Measurements from ENCODE around the gene ZBTB20. TPM values are rescaled to one million over a fixed set of nuclear protein-coding genes. Genes with fewer than 3 reads are reported as not detected.
A peak's percentile ranks its signal among the peaks of the same experiment; 100 is the strongest.

The ZBTB20 gene
- total RNA-seq, 1 donor from 2014 or later, result 62.0 TPM

DNA sequence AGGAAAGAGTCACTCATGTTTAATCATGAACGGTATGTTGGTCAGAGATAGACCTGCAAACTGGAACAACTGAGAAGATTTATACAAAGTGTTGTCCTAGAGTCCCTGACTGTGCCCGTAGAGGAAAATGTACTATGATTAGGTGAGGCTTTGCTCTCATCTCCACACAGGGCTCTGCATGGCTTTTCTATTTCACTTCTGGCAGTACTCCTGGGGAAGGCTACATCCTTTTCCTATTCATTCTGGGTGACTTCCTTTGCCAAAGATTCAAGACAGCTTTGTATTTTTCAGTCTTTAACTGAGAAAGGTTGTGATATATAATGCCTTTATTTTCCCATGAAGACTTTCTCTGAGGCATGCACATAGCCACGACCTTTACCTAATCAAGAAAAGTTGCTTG is 414.7 kb downstream of the ZBTB20 start:
- no peak overlapping the region for H3K4me3 ChIP-seq
- no peaks in the 10 kb centered on the region for H3K9me3 ChIP-seq (replicated peaks)
- no peak for DNase-seq
- intact Hi-C loops (cut with micrococcal nuclease), result no loop called here
- no peaks in the 10 kb centered on the region for H3K36me3 ChIP-seq
- H3K4me1 ChIP-seq, result peaks cover 43% of the 10 kb centered on the region
- TF ChIP-seq, protein P1, sequence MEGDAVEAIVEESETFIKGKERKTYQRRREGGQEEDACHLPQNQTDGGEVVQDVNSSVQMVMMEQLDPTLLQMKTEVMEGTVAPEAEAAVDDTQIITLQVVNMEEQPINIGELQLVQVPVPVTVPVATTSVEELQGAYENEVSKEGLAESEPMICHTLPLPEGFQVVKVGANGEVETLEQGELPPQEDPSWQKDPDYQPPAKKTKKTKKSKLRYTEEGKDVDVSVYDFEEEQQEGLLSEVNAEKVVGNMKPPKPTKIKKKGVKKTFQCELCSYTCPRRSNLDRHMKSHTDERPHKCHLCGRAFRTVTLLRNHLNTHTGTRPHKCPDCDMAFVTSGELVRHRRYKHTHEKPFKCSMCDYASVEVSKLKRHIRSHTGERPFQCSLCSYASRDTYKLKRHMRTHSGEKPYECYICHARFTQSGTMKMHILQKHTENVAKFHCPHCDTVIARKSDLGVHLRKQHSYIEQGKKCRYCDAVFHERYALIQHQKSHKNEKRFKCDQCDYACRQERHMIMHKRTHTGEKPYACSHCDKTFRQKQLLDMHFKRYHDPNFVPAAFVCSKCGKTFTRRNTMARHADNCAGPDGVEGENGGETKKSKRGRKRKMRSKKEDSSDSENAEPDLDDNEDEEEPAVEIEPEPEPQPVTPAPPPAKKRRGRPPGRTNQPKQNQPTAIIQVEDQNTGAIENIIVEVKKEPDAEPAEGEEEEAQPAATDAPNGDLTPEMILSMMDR (IDR thresholded peaks at IDR 0.05; ENCODE audit: borderline replicate concordance), result no peak
- H3K27me3 ChIP-seq (ENCODE audit: low read depth), result no peaks in the 10 kb centered on the region
- peak overlapping the region; percentile 10 for H3K27ac ChIP-seq (replicated peaks)

- Histone ChIP-seq H3K36me3 (no peaks in the 10 kb centered on the region), H3K9me3 (replicated peaks) (no peaks in the 10 kb centered on the region), H3K4me1 (peaks cover 60% of the 10 kb centered on the region), H3K27me3 (ENCODE audit: low read depth) (no peaks in the 10 kb centered on the region), H3K27ac (replicated peaks) (no peak overlapping the region), H3K4me3 (no peak overlapping the region)
- intact Hi-C loops (cut with micrococcal nuclease), result no loop called here
- TF ChIP-seq, protein P1 (IDR thresholded peaks at IDR 0.05; ENCODE audit: borderline replicate concordance), result no peak
- no peak for DNase-seq
Measured at GRCh38 chr3:114730397-114730796, 416.7 kb downstream of the ZBTB20 start.

GRCh38 chr3:114727373-114727772 is 419.7 kb downstream of the ZBTB20 start:
- no peak for DNase-seq
- TF ChIP-seq, protein P1 (IDR thresholded peaks at IDR 0.05; ENCODE audit: borderline replicate concordance), result no peak
- H3K9me3 ChIP-seq (replicated peaks), result no peaks in the 10 kb centered on the region
- H3K27me3 ChIP-seq (ENCODE audit: low read depth), result no peaks in the 10 kb centered on the region
- no peak overlapping the region for H3K4me3 ChIP-seq
- intact Hi-C loops (cut with micrococcal nuclease), result no loop called here
- no peak overlapping the region for H3K27ac ChIP-seq (replicated peaks)
- H3K4me1 ChIP-seq, result peaks cover 50% of the 10 kb centered on the region
- no peaks in the 10 kb centered on the region for H3K36me3 ChIP-seq

GRCh38 chr3:114725966-114726365 is 421.1 kb downstream of the ZBTB20 start:
- Histone ChIP-seq H3K4me3 (no peak overlapping the region), H3K27ac (replicated peaks) (no peak overlapping the region), H3K4me1 (peaks cover 41% of the 10 kb centered on the region), H3K36me3 (no peaks in the 10 kb centered on the region), H3K27me3 (ENCODE audit: low read depth) (no peaks in the 10 kb centered on the region), H3K9me3 (replicated peaks) (no peaks in the 10 kb centered on the region)
- no peak for DNase-seq
- intact Hi-C loops (cut with micrococcal nuclease), result no loop called here
- TF ChIP-seq, protein P1 (IDR thresholded peaks at IDR 0.05; ENCODE audit: borderline replicate concordance), result no peak

DNA sequence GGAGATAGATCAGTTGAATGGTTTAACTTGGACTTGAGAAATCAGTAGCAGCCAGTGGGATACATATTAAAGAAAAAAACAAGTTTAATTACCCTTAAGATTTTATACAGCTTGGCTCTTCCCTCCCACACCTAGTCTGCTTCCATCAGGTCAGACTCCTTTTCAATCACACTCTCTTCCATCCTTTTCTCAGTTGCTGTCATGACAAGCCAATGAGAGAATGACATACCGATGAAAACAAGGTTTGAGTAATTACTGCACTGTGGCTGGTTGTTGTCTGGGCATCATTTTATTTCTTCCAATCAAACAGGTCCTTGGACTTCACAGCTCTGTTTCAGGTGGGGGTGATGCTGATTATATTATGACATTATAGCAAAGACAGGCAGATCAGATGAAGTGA is 424.6 kb downstream of the ZBTB20 start:
- no peak overlapping the region for H3K27ac ChIP-seq (replicated peaks)
- DNase-seq, result no peak
- no peaks in the 10 kb centered on the region for H3K36me3 ChIP-seq
- no peaks in the 10 kb centered on the region for H3K9me3 ChIP-seq (replicated peaks)
- TF ChIP-seq, protein P1 (IDR thresholded peaks at IDR 0.05; ENCODE audit: borderline replicate concordance), result no peak
- no peak overlapping the region for H3K4me3 ChIP-seq
- intact Hi-C loops (cut with micrococcal nuclease), result no loop called here
- H3K4me1 ChIP-seq, result peaks cover 46% of the 10 kb centered on the region
- no peaks in the 10 kb centered on the region for H3K27me3 ChIP-seq (ENCODE audit: low read depth)

DNA sequence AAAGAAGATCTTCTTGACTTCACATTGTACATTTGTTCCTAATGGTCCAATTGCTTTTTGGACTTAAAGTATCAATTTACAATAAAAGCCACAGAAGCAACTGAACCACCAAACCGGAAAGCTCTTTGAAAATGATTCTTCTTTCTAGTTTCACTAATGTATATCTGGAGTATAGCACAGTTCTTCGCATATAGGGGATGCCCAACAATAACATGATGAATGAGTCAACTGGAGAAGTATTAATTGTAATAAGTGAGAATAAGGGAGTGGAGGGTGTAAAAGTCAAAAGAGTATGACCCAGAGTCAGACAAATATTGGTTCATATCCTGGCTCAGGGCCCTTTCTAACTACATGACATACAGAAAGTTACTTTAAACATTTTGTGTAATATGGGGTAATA is 425.2 kb downstream of the ZBTB20 start:
- Histone ChIP-seq H3K4me3 (no peak overlapping the region), H3K27me3 (ENCODE audit: low read depth) (no peaks in the 10 kb centered on the region), H3K4me1 (peaks cover 41% of the 10 kb centered on the region), H3K9me3 (replicated peaks) (no peaks in the 10 kb centered on the region), H3K27ac (replicated peaks) (no peak overlapping the region), H3K36me3 (no peaks in the 10 kb centered on the region)
- intact Hi-C loops (cut with micrococcal nuclease), result no loop called here
- no peak for DNase-seq
- TF ChIP-seq, protein P1 (IDR thresholded peaks at IDR 0.05; ENCODE audit: borderline replicate concordance), result no peak
